ENCODE results near the gene VCPKMT.

DNA sequence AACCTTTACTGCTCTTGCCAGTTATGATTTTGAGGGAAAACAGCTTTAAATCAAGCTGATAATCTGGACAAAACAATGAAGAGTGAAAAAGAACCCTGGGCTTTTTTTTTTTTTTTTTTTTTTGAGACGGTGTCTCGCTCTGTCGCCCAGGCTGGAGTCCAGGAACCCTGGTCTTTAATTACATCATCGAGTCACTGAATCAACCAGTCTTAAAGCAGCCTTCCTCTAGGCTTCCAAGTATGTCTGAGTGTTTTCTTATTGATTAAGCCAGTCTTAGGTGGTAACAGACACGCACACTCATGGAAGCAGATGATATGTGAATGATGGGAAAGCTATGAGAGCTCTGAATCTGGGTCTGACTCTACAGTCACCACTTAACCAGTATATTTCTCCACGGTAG, 5.9 kb upstream of the VCPKMT start:
- TF ChIP-seq NCOA1 (IDR thresholded peaks at IDR 0.05; ENCODE audit: low read depth) (no peak), TAF1 (IDR thresholded peaks at IDR 0.05; ENCODE audit: control insufficient read depth, extremely low read depth, insufficient read depth, low read length, severe bottlenecking) (no peak), NR3C1 (CRISPR knock-in tag; IDR thresholded peaks at IDR 0.05) (no peak), POLR2A (conservative IDR thresholded peaks at IDR 0.05) (no peak), ZNF274 (IDR thresholded peaks at IDR 0.05; ENCODE audit: borderline replicate concordance, low read depth, low read length) (no peak), TOE1 (IDR thresholded peaks at IDR 0.05; ENCODE audit: borderline replicate concordance) (no peak), TOE1 (CRISPR knock-in tag; IDR thresholded peaks at IDR 0.05; ENCODE audit: borderline replicate concordance, low read depth) (no peak), SMC3 (conservative IDR thresholded peaks at IDR 0.05; ENCODE audit: insufficient read depth, low read depth, low read length) (no peak), EP300 (IDR thresholded peaks at IDR 0.05; ENCODE audit: low read length) (no peak), CBX2 (IDR thresholded peaks at IDR 0.05; ENCODE audit: insufficient read depth, low read length, poor library complexity, severe bottlenecking) (no peak), CBX3 (IDR thresholded peaks at IDR 0.05; ENCODE audit: borderline replicate concordance in 1 of 2, low read length in 2 of 2) (no peak)
- TF ChIP-seq, protein P1, sequence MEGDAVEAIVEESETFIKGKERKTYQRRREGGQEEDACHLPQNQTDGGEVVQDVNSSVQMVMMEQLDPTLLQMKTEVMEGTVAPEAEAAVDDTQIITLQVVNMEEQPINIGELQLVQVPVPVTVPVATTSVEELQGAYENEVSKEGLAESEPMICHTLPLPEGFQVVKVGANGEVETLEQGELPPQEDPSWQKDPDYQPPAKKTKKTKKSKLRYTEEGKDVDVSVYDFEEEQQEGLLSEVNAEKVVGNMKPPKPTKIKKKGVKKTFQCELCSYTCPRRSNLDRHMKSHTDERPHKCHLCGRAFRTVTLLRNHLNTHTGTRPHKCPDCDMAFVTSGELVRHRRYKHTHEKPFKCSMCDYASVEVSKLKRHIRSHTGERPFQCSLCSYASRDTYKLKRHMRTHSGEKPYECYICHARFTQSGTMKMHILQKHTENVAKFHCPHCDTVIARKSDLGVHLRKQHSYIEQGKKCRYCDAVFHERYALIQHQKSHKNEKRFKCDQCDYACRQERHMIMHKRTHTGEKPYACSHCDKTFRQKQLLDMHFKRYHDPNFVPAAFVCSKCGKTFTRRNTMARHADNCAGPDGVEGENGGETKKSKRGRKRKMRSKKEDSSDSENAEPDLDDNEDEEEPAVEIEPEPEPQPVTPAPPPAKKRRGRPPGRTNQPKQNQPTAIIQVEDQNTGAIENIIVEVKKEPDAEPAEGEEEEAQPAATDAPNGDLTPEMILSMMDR (IDR thresholded peaks at IDR 0.05 in 2 of 3, conservative IDR thresholded peaks at IDR 0.05 in 1 of 3; ENCODE audit: insufficient read depth in 2 of 3, low read depth in 1 of 3, low read length in 3 of 3), result no peak
- TF ChIP-seq, protein P2, sequence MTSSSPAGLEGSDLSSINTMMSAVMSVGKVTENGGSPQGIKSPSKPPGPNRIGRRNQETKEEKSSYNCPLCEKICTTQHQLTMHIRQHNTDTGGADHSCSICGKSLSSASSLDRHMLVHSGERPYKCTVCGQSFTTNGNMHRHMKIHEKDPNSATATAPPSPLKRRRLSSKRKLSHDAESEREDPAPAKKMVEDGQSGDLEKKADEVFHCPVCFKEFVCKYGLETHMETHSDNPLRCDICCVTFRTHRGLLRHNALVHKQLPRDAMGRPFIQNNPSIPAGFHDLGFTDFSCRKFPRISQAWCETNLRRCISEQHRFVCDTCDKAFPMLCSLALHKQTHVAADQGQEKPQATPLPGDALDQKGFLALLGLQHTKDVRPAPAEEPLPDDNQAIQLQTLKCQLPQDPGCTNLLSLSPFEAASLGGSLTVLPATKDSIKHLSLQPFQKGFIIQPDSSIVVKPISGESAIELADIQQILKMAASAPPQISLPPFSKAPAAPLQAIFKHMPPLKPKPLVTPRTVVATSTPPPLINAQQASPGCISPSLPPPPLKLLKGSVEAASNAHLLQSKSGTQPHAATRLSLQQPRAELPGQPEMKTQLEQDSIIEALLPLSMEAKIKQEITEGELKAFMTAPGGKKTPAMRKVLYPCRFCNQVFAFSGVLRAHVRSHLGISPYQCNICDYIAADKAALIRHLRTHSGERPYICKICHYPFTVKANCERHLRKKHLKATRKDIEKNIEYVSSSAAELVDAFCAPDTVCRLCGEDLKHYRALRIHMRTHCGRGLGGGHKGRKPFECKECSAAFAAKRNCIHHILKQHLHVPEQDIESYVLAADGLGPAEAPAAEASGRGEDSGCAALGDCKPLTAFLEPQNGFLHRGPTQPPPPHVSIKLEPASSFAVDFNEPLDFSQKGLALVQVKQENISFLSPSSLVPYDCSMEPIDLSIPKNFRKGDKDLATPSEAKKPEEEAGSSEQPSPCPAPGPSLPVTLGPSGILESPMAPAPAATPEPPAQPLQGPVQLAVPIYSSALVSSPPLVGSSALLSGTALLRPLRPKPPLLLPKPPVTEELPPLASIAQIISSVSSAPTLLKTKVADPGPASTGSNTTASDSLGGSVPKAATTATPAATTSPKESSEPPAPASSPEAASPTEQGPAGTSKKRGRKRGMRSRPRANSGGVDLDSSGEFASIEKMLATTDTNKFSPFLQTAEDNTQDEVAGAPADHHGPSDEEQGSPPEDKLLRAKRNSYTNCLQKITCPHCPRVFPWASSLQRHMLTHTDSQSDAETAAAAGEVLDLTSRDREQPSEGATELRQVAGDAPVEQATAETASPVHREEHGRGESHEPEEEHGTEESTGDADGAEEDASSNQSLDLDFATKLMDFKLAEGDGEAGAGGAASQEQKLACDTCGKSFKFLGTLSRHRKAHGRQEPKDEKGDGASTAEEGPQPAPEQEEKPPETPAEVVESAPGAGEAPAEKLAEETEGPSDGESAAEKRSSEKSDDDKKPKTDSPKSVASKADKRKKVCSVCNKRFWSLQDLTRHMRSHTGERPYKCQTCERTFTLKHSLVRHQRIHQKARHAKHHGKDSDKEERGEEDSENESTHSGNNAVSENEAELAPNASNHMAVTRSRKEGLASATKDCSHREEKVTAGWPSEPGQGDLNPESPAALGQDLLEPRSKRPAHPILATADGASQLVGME (CRISPR knock-in tag; IDR thresholded peaks at IDR 0.05), result no peak
- TF ChIP-seq, protein P3, sequence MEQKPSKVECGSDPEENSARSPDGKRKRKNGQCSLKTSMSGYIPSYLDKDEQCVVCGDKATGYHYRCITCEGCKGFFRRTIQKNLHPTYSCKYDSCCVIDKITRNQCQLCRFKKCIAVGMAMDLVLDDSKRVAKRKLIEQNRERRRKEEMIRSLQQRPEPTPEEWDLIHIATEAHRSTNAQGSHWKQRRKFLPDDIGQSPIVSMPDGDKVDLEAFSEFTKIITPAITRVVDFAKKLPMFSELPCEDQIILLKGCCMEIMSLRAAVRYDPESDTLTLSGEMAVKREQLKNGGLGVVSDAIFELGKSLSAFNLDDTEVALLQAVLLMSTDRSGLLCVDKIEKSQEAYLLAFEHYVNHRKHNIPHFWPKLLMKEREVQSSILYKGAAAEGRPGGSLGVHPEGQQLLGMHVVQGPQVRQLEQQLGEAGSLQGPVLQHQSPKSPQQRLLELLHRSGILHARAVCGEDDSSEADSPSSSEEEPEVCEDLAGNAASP (IDR thresholded peaks at IDR 0.05), result no peak

All from K562 (cell line).